GM21528 (cell line): ENCODE data around the gene PCSK1N.
"Not testable (repeated sequence)": the region's sequence is repeated elsewhere in the genome, so short reads cannot be mapped to it uniquely, and the experiment has no call there.

Source experiments
- ATAC-seq: cut with Tn5 transposase; IDR thresholded peaks from one replicate; pipeline ENCODE4 v1.9.1; 2021; ENCODE audit warnings: mild to moderate bottlenecking, moderate library complexity; ENCODE audit not compliant: unreplicated experiment, low FRiP score

Gene PCSK1N

GRCh38 chrX:48835524-48836329 is at the start of gene PCSK1N:
Gene PCSK1N (minus strand): TSS chrX:48835610. CDS start chrX:48835532, 78 bp downstream.
- no peak for ATAC-seq

GRCh38 chrX:48883729-48884128 is 48.3 kb upstream of the PCSK1N start:
- no peak for ATAC-seq

- not testable (repeated sequence) for ATAC-seq
Measured at GRCh38 chrX:48876944-48877343, 41.5 kb upstream of the PCSK1N start.

GRCh38 chrX:48872017-48872416 is 36.6 kb upstream of the PCSK1N start:
- not testable (repeated sequence) for ATAC-seq

GRCh38 chrX:48864210-48864609 is 28.8 kb upstream of the PCSK1N start:
- ATAC-seq = no peak

GRCh38 chrX:48854898-48855297 is 19.5 kb upstream of the PCSK1N start:
- ATAC-seq = no peak

GRCh38 chrX:48854121-48854804 is 18.9 kb upstream of the PCSK1N start:
- not testable (repeated sequence) for ATAC-seq

GRCh38 chrX:48853494-48853893 is 18.1 kb upstream of the PCSK1N start:
- not testable (repeated sequence) for ATAC-seq

- ATAC-seq = no peak
Measured at GRCh38 chrX:48852857-48853256, 17.4 kb upstream of the PCSK1N start.

GRCh38 chrX:48848847-48849246 is 13.4 kb upstream of the PCSK1N start:
- no peak for ATAC-seq

GRCh38 chrX:48839686-48840085 is 4.3 kb upstream of the PCSK1N start:
- ATAC-seq = no peak

- no peak for ATAC-seq
Measured at GRCh38 chrX:48834383-48834709, 1.1 kb downstream of the PCSK1N start.

- no peak for ATAC-seq
Measured at GRCh38 chrX:48833542-48834138, 1.8 kb downstream of the PCSK1N start.

- no peak for ATAC-seq
Measured at GRCh38 chrX:48831909-48832291, 3.5 kb downstream of the PCSK1N start.

- no peak for ATAC-seq
Measured at GRCh38 chrX:48831136-48831908, 4.1 kb downstream of the PCSK1N start.

- ATAC-seq = no peak
Measured at GRCh38 chrX:48829016-48829735, 6.2 kb downstream of the PCSK1N start.

GRCh38 chrX:48827654-48827968 is 7.8 kb downstream of the PCSK1N start:
- no peak for ATAC-seq

GRCh38 chrX:48826876-48827653 is 8.3 kb downstream of the PCSK1N start:
- ATAC-seq = no peak

- ATAC-seq = no peak
Measured at GRCh38 chrX:48826135-48826875, 9.1 kb downstream of the PCSK1N start, which contains the start of gene ERAS. Gene ERAS (plus strand): TSS chrX:48826513. CDS start chrX:48829124, 2,611 bp downstream.
